NCI-H446 treated with DMSO at 0.1 percent for 48 hours (cell line): Measurements from ENCODE around the gene CCR1.

ENCODE experiments used
- DNase-seq: peaks from one replicate; lab custom pipeline; 2025; lab: John Stamatoyannopoulos, UW

The CCR1 gene

DNA sequence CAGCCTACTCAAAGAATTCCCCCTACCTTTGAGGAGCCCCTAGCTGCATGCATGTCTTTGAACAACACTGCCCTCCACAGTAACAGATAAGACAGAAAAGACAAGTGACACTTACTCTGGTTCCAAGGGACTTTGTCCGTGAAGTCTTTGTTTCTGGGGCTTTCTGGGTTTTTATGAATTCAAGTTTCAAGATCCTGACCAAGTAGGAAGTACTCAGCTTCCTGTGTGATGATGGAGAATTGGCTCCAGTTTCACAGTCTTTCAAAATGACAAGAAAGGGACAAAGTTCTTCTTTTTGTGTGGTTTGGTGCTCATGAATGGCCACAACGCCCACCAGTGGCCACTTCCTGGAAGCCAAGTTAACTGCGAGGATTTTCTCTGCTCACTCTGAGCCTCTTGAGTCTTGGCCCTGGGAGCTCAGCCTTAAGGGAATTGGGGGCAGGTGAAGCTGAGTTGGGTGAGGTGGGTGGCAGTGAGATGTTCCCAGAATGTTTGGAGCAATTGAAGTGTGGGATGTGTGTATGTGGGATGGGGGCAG, at the start of gene CCR1:
Gene CCR1 (minus strand): TSS at position 147 of the 538 bp plus-strand sequence. CDS start 4,000 bp downstream, outside the sequence.
- DNase-seq, result no peak

- DNase-seq, result no peak
Measured at GRCh38 chr3:46252980-46253379, 44.9 kb upstream of the CCR1 start.

GRCh38 chr3:46245146-46245545, 37.0 kb upstream of the CCR1 start:
- no peak for DNase-seq

- no peak for DNase-seq
Measured at GRCh38 chr3:46243560-46243959, 35.4 kb upstream of the CCR1 start.

- no peak for DNase-seq
Measured at GRCh38 chr3:46242120-46242519, 34.0 kb upstream of the CCR1 start, which contains the start of gene CCR3. Gene CCR3, plus strand, starts transcription at chr3:46242460. Its CDS starts 22,699 bp downstream, at chr3:46265159.

GRCh38 chr3:46239952-46240351, 31.8 kb upstream of the CCR1 start:
- DNase-seq, result no peak

GRCh38 chr3:46239301-46239938, 31.3 kb upstream of the CCR1 start:
- no peak for DNase-seq

DNA sequence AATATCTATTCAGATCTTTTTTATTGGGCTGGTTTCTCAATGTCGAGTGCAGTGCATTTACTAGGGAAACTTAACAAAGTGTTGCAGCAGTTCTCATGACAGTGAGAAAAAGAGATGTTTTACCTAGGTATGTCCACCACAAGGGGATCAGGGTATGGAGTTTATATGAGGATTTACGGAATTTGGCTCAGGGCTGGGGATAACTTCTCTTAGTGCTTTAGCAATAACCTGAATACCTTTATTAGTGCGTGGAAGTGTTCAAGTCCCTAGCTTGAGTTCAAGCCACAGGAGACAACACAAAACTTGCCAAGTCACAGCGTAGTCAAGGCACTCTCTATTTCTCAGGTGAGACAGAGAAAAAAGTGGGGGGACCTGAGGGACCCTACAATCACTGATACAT, 30.3 kb upstream of the CCR1 start:
- no peak for DNase-seq

- no peak for DNase-seq
Measured at GRCh38 chr3:46236294-46237054, 28.4 kb upstream of the CCR1 start.

DNA sequence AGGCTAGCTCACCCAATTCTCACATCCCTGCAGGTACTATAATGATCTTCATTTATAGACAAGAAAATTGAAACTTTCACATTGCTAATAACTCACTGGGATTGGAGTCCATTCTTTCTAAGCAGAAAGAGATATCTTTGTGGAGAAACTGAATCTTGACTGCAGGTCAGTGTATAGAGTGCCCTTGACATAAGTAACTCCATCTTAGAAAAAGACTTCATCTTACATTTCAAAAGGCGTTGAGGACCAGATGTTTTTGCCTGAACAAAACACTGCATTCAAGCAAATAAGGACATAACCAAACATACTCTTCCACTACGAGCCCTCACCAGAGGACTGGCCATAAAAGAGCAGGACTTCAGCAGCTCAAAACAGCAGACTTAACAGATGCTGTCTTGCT, 27.3 kb upstream of the CCR1 start:
- DNase-seq, result no peak

- DNase-seq, result no peak
Measured at GRCh38 chr3:46233194-46233593, 25.1 kb upstream of the CCR1 start.

- DNase-seq, result no peak
Measured at GRCh38 chr3:46231323-46231722, 23.2 kb upstream of the CCR1 start.

DNA sequence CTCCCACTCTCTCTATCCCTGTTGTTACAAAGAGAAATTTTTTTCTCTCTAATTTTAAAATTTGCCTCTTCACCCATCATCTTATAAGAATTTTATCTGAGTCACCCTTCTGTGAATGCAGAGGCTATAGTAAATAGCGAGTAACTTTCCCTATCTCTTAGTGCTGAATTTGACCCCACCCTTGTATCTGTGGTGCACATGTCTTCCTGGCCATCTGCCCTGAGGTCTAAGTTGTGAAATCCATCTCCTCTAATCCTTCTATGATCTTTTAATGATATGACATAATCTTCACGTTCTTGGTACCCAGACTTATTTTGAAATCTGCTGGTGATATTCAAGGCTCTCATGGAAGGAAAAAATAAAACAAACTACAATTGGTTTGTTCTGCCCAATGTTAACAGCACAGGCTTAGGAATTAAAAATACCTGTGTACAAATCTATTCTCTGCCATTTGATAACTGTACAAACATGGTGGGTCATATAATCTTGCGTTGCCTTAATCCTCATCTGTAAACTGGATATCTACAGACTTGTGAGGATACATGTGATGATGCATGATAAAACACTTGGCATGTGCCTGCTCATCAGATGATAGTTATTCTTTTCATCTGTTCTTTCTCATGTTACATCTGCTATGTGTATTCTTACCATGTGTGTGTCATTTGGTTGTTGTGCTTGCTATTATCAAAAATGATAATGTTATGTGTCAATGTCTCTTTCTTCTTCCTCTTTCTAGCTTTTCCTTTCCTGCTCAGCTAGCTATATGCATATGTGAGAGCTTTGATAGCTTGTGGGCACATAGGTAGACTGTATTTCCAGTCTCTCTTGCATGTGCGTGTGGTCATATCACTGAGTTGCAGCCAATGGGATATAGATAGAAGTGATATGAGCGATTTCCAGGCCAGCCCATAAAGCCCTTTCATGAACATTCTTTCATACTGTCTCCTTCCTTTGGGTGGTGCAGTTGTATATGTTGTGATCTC, 20.4 kb upstream of the CCR1 start:
- no peak for DNase-seq

DNA sequence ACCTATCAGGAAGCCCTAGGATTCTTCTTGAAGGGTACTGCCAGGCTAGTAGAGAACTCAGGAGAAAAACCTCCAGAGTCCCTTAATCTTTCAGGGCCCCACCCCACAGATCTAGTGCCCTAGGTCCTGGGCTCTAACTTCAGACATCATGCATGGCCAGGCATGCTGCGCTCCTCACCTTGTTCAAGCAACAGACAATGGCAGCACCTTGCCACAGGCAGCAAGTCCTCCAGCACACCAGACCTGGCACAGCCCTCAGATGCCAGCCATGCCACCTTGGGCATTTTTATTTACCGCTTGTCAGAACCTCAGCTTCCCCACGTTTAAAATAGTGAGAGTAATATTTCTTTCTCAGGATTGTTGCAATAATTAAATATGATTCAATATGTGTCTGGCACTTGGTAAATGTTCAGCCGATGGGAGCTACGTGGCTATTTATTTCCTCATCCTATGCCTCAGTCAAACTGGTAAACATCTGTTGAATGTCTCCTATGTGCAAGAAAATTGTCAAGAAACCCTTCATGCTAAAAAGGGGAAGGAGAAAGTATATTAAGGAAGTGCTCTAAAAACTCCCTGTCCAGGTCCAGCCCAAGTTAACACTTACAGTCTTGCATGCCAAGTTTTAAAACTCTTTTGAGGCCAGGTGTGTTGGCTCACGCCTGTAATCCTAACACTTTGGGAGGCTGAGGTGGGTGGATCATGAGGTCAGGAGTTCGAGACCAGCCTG, 14.5 kb upstream of the CCR1 start:
- no peak for DNase-seq

DNA sequence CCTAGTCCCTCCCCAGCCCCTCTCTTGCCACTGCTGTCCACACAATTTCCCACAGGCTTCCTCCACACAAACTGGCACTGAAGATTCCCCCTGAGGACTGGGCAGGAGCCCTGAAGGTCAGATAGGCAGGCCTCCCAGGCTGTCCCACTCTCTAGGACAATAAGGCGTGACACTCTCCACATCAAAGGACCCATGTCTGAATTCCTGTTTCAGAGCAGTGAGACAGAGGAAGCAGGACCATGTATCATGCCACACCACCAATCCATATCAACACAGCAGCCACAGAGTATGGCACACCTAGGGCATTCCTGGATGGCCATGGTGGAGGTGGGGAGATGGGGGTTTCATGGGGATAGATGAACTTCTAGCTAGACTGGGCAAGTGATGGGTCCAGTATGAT, 13.8 kb upstream of the CCR1 start:
- DNase-seq, result no peak

DNA sequence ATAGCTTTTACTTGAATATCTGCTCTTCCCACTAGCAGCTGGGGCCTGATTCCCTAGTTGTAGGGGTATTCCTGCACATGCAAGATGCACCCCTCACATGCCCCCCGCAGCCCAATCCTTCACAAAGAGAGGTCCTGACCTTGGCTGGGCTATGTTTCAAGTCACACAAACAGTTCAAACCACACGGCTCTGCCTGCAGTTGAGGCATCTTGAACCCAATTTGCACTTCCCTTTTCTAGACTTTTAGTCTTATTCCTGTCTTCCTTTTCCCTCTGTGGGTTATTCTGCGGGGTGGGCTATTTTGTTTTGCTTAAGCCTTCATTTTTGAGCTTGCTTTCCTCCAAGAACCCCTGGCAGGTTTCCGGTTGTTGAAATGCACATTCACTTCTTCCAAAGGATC, 13.3 kb upstream of the CCR1 start:
- DNase-seq, result no peak

DNA sequence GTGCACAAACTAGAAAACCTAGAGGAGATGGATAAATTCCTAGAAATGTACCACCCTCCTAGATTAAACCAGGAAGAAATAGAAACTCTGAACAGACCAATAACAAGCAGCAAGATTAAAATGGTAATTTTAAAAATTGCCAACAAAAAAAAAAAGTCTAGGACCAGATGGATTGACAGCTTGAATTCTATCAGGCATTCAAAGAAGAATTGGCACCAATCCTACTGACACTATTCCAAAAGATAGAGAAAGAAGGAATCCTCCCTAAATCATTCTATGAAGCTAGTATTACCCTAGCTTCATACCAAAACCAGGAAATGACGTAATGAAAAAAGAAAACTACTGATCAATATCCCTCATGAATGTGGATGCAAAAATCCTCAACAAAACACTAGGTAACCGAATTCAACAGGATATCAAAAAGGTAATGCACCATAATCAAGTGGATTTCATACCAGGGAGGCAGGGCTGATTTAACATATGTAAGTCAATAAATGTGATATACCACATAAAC, 10.1 kb upstream of the CCR1 start:
- no peak for DNase-seq

GRCh38 chr3:46215810-46216414, 7.8 kb upstream of the CCR1 start:
- no peak for DNase-seq

GRCh38 chr3:46214751-46215352, 6.7 kb upstream of the CCR1 start:
- DNase-seq, result no peak

- DNase-seq, result no peak
Measured at GRCh38 chr3:46213201-46213600, 5.1 kb upstream of the CCR1 start.
